ENCODE data around the gene NOSIP.
A peak's percentile ranks its signal among the peaks of the same experiment; 100 is the strongest.
"Not testable (repeated sequence)": the region's sequence is repeated elsewhere in the genome, so short reads cannot be mapped to it uniquely, and the experiment has no call there.

Gene NOSIP

GRCh38 chr19:49580264-49581006 is at the start of gene NOSIP:
Gene NOSIP (minus strand): TSS chr19:49580556. CDS start chr19:49560691, 19,865 bp downstream.
- DNase-seq: peak; percentile 97

- no peak for DNase-seq
These were observed 49.3 kb upstream of the NOSIP start for GRCh38 chr19:49629659-49630058.

GRCh38 chr19:49626226-49626625 is 45.9 kb upstream of the NOSIP start:
- no peak for DNase-seq

GRCh38 chr19:49624967-49625910 is 44.9 kb upstream of the NOSIP start:
- DNase-seq: no peak

- not testable (repeated sequence) for DNase-seq
These were observed 37.5 kb upstream of the NOSIP start for GRCh38 chr19:49617860-49618259.

GRCh38 chr19:49616945-49617344 is 36.6 kb upstream of the NOSIP start:
- DNase-seq: no peak

GRCh38 chr19:49616532-49616931 is 36.2 kb upstream of the NOSIP start:
- DNase-seq: no peak

GRCh38 chr19:49615861-49616260 is 35.5 kb upstream of the NOSIP start:
- no peak for DNase-seq

GRCh38 chr19:49614096-49614833 is 33.9 kb upstream of the NOSIP start:
- peak; percentile 17 for DNase-seq

GRCh38 chr19:49613374-49613773 is 33.0 kb upstream of the NOSIP start:
- DNase-seq: no peak

GRCh38 chr19:49609499-49610092 is 29.2 kb upstream of the NOSIP start:
- no peak for DNase-seq

- no peak for DNase-seq
These were observed 25.2 kb upstream of the NOSIP start for GRCh38 chr19:49605605-49606004.

- no peak for DNase-seq
These were observed 22.4 kb upstream of the NOSIP start for GRCh38 chr19:49602806-49603205.

GRCh38 chr19:49601482-49602038 is 21.2 kb upstream of the NOSIP start:
- DNase-seq: no peak

- DNase-seq: no peak
These were observed 19.3 kb upstream of the NOSIP start for GRCh38 chr19:49599378-49600295.

- DNase-seq: no peak
These were observed 17.3 kb upstream of the NOSIP start for GRCh38 chr19:49597703-49597974.

- no peak for DNase-seq
These were observed 16.8 kb upstream of the NOSIP start for GRCh38 chr19:49596954-49597702.

- no peak for DNase-seq
These were observed 16.1 kb upstream of the NOSIP start for GRCh38 chr19:49596407-49596806.

- no peak for DNase-seq
These were observed 15.6 kb upstream of the NOSIP start for GRCh38 chr19:49595819-49596404.

All from stimulated activated CD4-positive, alpha-beta T cell treated with anti-CD3 and anti-CD28 coated beads, Interleukin-4, amount 100 ng/mL, for 24 hours (primary cell).